Ovary (tissue), 3 donors: ENCODE measurements around the gene PARD3B.

Experiments
- EP300 ChIP-seq: sonication (generic); formaldehyde crosslinking; IDR thresholded peaks from one replicate; pipeline ENCODE4 v1.6.1; 2017; ENCODE audit warnings: antibody characterized with exemption
- POLR2A ChIP-seq: fragments of 450-650 bp; IDR thresholded peaks from one replicate; pipeline ENCODE4 v1.6.1; 2017; ENCODE audit warnings: antibody characterized with exemption, mild to moderate bottlenecking, moderate library complexity
- TF ChIP-seq, protein P1 (sequence below), 3 donors: fragments of 450-650 bp in 2 of 3; fragments of 200-600 bp in 1 of 3; IDR thresholded peaks; one replicate each; pipeline versions ENCODE4 v1.5.1 to v1.8.0; 2016 to 2022; ENCODE audit warnings: antibody characterized with exemption in 3 of 3, mild to moderate bottlenecking in 1 of 3
- donor health status: DM: no; HTN: no; CAD: no.

DNA sequence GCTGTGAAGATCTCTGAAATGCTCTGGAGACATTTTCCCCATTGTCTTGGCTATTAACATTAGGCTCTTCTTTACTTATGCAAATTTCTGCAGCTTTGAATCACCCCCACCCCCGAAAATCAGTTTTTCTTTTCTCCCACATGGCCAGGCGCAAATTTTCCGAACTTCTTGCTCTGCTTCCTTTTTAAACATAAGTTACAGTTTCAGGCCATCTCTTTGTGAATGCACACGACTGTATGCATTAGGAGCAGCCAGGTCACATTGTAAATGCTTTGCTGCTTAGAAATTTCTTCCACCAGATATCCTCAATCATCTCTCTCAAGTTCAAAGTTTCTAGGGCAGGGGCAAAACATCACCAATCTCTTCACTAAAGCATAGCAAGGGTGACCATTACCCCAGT lies 106.8 kb downstream of the PARD3B start:
- TF ChIP-seq, protein P1, sequence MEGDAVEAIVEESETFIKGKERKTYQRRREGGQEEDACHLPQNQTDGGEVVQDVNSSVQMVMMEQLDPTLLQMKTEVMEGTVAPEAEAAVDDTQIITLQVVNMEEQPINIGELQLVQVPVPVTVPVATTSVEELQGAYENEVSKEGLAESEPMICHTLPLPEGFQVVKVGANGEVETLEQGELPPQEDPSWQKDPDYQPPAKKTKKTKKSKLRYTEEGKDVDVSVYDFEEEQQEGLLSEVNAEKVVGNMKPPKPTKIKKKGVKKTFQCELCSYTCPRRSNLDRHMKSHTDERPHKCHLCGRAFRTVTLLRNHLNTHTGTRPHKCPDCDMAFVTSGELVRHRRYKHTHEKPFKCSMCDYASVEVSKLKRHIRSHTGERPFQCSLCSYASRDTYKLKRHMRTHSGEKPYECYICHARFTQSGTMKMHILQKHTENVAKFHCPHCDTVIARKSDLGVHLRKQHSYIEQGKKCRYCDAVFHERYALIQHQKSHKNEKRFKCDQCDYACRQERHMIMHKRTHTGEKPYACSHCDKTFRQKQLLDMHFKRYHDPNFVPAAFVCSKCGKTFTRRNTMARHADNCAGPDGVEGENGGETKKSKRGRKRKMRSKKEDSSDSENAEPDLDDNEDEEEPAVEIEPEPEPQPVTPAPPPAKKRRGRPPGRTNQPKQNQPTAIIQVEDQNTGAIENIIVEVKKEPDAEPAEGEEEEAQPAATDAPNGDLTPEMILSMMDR (IDR thresholded peaks at IDR 0.05): no peak
- TF ChIP-seq POLR2A (no peak), EP300 (no peak)
